Activated T-helper 17 cell treated with anti-CD3 and anti-CD28 coated beads, Interleukin-2, amount 50 U/mL, for 72 hours (primary cell): Measurements from ENCODE around the gene MOB3A. TPM values are rescaled to one million over a fixed set of nuclear protein-coding genes. Genes with fewer than 3 reads are reported as not detected.
"Not testable (repeated sequence)": the region's sequence is repeated elsewhere in the genome, so short reads cannot be mapped to it uniquely, and the experiment has no call there.

ENCODE experiments used
- ATAC-seq: fragments of 150-1000 bp; cut with Tn5 transposase; replicated peaks from 2 replicates; pipeline ENCODE4 v1.10.0; 2021; ENCODE audit warnings: mild to moderate bottlenecking, moderate library complexity
- H3K27ac Mint-ChIP-seq: one replicate; pipeline ENCODE4 v1.8.0; 2022; ENCODE audit warnings: mixed read lengths
- H3K27me3 Mint-ChIP-seq: one replicate; pipeline ENCODE4 v1.8.0; 2022; ENCODE audit warnings: mixed read lengths
- H3K36me3 Mint-ChIP-seq: one replicate; pipeline ENCODE4 v1.8.0; 2022; ENCODE audit warnings: low read depth, mild to moderate bottlenecking, mixed read lengths
- H3K4me1 Mint-ChIP-seq: one replicate; pipeline ENCODE4 v1.8.0; 2022; ENCODE audit warnings: mixed read lengths
- H3K4me3 Mint-ChIP-seq: one replicate; pipeline ENCODE4 v1.8.0; 2022; ENCODE audit warnings: mild to moderate bottlenecking, mixed read lengths
- H3K9me3 Mint-ChIP-seq: one replicate; pipeline ENCODE4 v1.8.0; 2022; ENCODE audit warnings: mixed read lengths
- total RNA-seq, 2 donors: library from RNA; stranded (reverse); gene quantifications; one replicate each; pipeline ENCODE4 v1.2.3, GENCODE V29; 2022

The MOB3A gene
- total RNA-seq, 2 donors from 2014 or later = 271 to 387 TPM

GRCh38 chr19:2086695-2087620 lies 9.2 kb downstream of the MOB3A start:
- Mint-ChIP-seq H3K36me3 (peaks cover 92% of the 10 kb centered on the region), H3K27ac (peak overlapping the region; percentile 100), H3K4me3 (peak overlapping the region; percentile 97), H3K4me1 (peaks cover 32% of the 10 kb centered on the region)
- H3K9me3 Mint-ChIP-seq, H3K27me3 Mint-ChIP-seq: not testable (repeated sequence)
- ATAC-seq = peak; percentile 41

GRCh38 chr19:2084993-2085720 lies 11.0 kb downstream of the MOB3A start:
- peaks cover 24% of the 10 kb centered on the region for H3K4me1 Mint-ChIP-seq
- ATAC-seq = peak; percentile 69
- peak overlapping the region; percentile 100 for H3K27ac Mint-ChIP-seq
- peak overlapping the region; percentile 97 for H3K4me3 Mint-ChIP-seq
- H3K36me3 Mint-ChIP-seq = peaks cover 96% of the 10 kb centered on the region
- no peaks in the 10 kb centered on the region for H3K27me3 Mint-ChIP-seq
- H3K9me3 Mint-ChIP-seq = peaks cover 4% of the 10 kb centered on the region

- peak overlapping the region; percentile 100 for H3K27ac Mint-ChIP-seq
- peaks cover 11% of the 10 kb centered on the region for H3K4me1 Mint-ChIP-seq
- peaks cover 96% of the 10 kb centered on the region for H3K36me3 Mint-ChIP-seq
- peak overlapping the region; percentile 97 for H3K4me3 Mint-ChIP-seq
- H3K9me3 Mint-ChIP-seq = peaks cover 4% of the 10 kb centered on the region
- peak; percentile 18 for ATAC-seq
- H3K27me3 Mint-ChIP-seq = no peaks in the 10 kb centered on the region
Observed at GRCh38 chr19:2083174-2083854, 12.8 kb downstream of the MOB3A start.

GRCh38 chr19:2081873-2082810 lies 14.0 kb downstream of the MOB3A start:
- peak overlapping the region; percentile 100 for H3K27ac Mint-ChIP-seq
- H3K9me3 Mint-ChIP-seq = peaks cover 3% of the 10 kb centered on the region
- peaks cover 7% of the 10 kb centered on the region for H3K4me1 Mint-ChIP-seq
- no peaks in the 10 kb centered on the region for H3K27me3 Mint-ChIP-seq
- ATAC-seq = peak; percentile 27
- peaks cover 96% of the 10 kb centered on the region for H3K36me3 Mint-ChIP-seq
- H3K4me3 Mint-ChIP-seq = peak overlapping the region; percentile 97

GRCh38 chr19:2080336-2080988 lies 15.7 kb downstream of the MOB3A start:
- H3K36me3 Mint-ChIP-seq = peaks cover 100% of the 10 kb centered on the region
- no peaks in the 10 kb centered on the region for H3K27me3 Mint-ChIP-seq
- peak overlapping the region; percentile 97 for H3K4me3 Mint-ChIP-seq
- peak overlapping the region; percentile 83 for H3K27ac Mint-ChIP-seq
- no peaks in the 10 kb centered on the region for H3K9me3 Mint-ChIP-seq
- no peaks in the 10 kb centered on the region for H3K4me1 Mint-ChIP-seq
- ATAC-seq = no peak

- Mint-ChIP-seq H3K27ac (peak overlapping the region; percentile 83), H3K9me3 (no peaks in the 10 kb centered on the region), H3K36me3 (peaks cover 100% of the 10 kb centered on the region), H3K27me3 (no peaks in the 10 kb centered on the region), H3K4me3 (peak overlapping the region; percentile 97), H3K4me1 (no peaks in the 10 kb centered on the region)
- ATAC-seq = no peak
Observed at GRCh38 chr19:2079865-2080301, 16.2 kb downstream of the MOB3A start.

GRCh38 chr19:2079076-2079864 lies 16.9 kb downstream of the MOB3A start:
- peak overlapping the region; percentile 83 for H3K27ac Mint-ChIP-seq
- no peaks in the 10 kb centered on the region for H3K9me3 Mint-ChIP-seq
- H3K36me3 Mint-ChIP-seq = peaks cover 100% of the 10 kb centered on the region
- no peaks in the 10 kb centered on the region for H3K4me1 Mint-ChIP-seq
- no peaks in the 10 kb centered on the region for H3K27me3 Mint-ChIP-seq
- ATAC-seq = no peak
- peak overlapping the region; percentile 97 for H3K4me3 Mint-ChIP-seq

- Mint-ChIP-seq H3K27ac (no peak overlapping the region), H3K36me3 (peaks cover 100% of the 10 kb centered on the region), H3K4me1 (no peaks in the 10 kb centered on the region), H3K27me3 (no peaks in the 10 kb centered on the region), H3K4me3 (peak overlapping the region; percentile 97), H3K9me3 (no peaks in the 10 kb centered on the region)
- no peak for ATAC-seq
Observed at GRCh38 chr19:2077833-2078619, 18.1 kb downstream of the MOB3A start.

- ATAC-seq = no peak
- no peak overlapping the region for H3K27ac Mint-ChIP-seq
- peaks cover 100% of the 10 kb centered on the region for H3K36me3 Mint-ChIP-seq
- no peaks in the 10 kb centered on the region for H3K4me1 Mint-ChIP-seq
- H3K27me3 Mint-ChIP-seq = no peaks in the 10 kb centered on the region
- no peak overlapping the region for H3K4me3 Mint-ChIP-seq
- no peaks in the 10 kb centered on the region for H3K9me3 Mint-ChIP-seq
Observed at GRCh38 chr19:2077398-2077797, 18.7 kb downstream of the MOB3A start.

- ATAC-seq = no peak
- no peak overlapping the region for H3K4me3 Mint-ChIP-seq
- H3K36me3 Mint-ChIP-seq = peaks cover 100% of the 10 kb centered on the region
- no peaks in the 10 kb centered on the region for H3K4me1 Mint-ChIP-seq
- H3K27ac Mint-ChIP-seq = no peak overlapping the region
- no peaks in the 10 kb centered on the region for H3K9me3 Mint-ChIP-seq
- no peaks in the 10 kb centered on the region for H3K27me3 Mint-ChIP-seq
Observed at GRCh38 chr19:2076526-2076944, 19.6 kb downstream of the MOB3A start.

GRCh38 chr19:2072757-2073551 lies 23.2 kb downstream of the MOB3A start:
- H3K9me3 Mint-ChIP-seq = no peaks in the 10 kb centered on the region
- peaks cover 4% of the 10 kb centered on the region for H3K4me1 Mint-ChIP-seq
- H3K4me3 Mint-ChIP-seq = peak overlapping the region; percentile 0
- peaks cover 97% of the 10 kb centered on the region for H3K36me3 Mint-ChIP-seq
- no peak for ATAC-seq
- H3K27ac Mint-ChIP-seq = peak overlapping the region; percentile 89
- H3K27me3 Mint-ChIP-seq = no peaks in the 10 kb centered on the region
